ENCODE data around the gene XPNPEP1. TPM values are rescaled to one million over a fixed set of nuclear protein-coding genes. Genes with fewer than 3 reads are reported as not detected.
A peak's percentile ranks its signal among the peaks of the same experiment; 100 is the strongest.

XPNPEP1 gene
- total RNA-seq, 1 experiment from 2014 or later: 65.4 TPM

- TF ChIP-seq EZH2 (IDR thresholded peaks at IDR 0.05; ENCODE audit: borderline replicate concordance, low read depth, low read length, poor library complexity, severe bottlenecking): no peak
- no peak for TF ChIP-seq CTCF (conservative IDR thresholded peaks at IDR 0.05; ENCODE audit: low read depth, low read length)
- CTCF ChIA-PET: no interaction called here
Measured at GRCh38 chr10:109914966-109915365, 8.3 kb downstream of the XPNPEP1 start.

DNA sequence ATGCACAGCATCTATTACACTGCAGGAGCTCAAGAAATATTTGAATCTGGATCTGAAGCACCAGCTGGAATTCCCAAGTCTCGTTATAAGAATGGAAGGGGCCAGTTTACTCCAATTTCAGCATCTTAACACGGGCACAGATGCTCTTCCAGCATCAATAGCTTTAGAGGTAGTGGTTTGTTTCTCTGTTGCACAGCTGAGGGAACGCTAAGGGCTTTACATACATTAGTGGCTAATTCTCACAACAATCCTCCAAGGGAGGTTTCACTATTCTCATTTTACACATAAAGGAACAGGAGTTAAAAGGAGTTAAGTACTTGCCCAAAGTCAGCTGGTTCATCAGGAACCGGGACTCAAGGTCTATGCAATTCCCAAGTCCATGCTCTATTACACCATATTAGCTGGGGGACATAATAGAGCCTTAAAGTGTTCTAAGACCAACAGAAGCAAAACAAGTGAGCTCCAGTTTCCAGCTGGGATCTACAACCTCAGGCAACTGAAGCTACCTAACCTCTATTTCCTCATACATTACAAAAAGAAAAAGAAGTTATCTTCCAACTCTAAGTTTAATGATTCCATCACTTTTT, 9.9 kb downstream of the XPNPEP1 start:
- ChIA-PET CTCF (no interaction called here), POLR2A (ENCODE audit: low non-redundant PET) (no interaction called here)
- TF ChIP-seq EZH2 (IDR thresholded peaks at IDR 0.05; ENCODE audit: borderline replicate concordance, low read depth, low read length, poor library complexity, severe bottlenecking): no peak
- TF ChIP-seq CTCF (conservative IDR thresholded peaks at IDR 0.05; ENCODE audit: low read depth, low read length): no peak
- Histone ChIP-seq H3K36me3 (ENCODE audit: insufficient read depth, low read length, poor library complexity, severe bottlenecking) (no peaks in the 10 kb centered on the region), H3K4me3 (ENCODE audit: low read depth, low read length, poor library complexity, severe bottlenecking) (no peak overlapping the region), H3K27me3 (replicated peaks; ENCODE audit: insufficient read depth, low read depth, low read length, poor library complexity) (no peaks in the 10 kb centered on the region), H3K27ac (ENCODE audit: low read depth, low read length, poor library complexity, severe bottlenecking) (no peak overlapping the region), H3K9me3 (ENCODE audit: low read depth, low read length, poor library complexity, severe bottlenecking) (no peaks in the 10 kb centered on the region), H3K4me1 (ENCODE audit: insufficient read depth, low read length, poor library complexity, severe bottlenecking) (peaks cover 4% of the 10 kb centered on the region)
- BruUV-seq (replicated peaks): no TSS peak
- no peak for DNase-seq (ENCODE audit: low spot score)
- intact Hi-C loops (cut with micrococcal nuclease; ENCODE audit: unreplicated experiment): no loop called here

More at GRCh38 chr10:109914966-109915365, 8.3 kb downstream of the XPNPEP1 start:
- no TSS peak for BruUV-seq (replicated peaks)
- Histone ChIP-seq H3K4me3 (ENCODE audit: low read depth, low read length, poor library complexity, severe bottlenecking) (no peak overlapping the region), H3K9me3 (ENCODE audit: low read depth, low read length, poor library complexity, severe bottlenecking) (no peaks in the 10 kb centered on the region), H3K27me3 (replicated peaks; ENCODE audit: insufficient read depth, low read depth, low read length, poor library complexity) (no peaks in the 10 kb centered on the region), H3K36me3 (ENCODE audit: insufficient read depth, low read length, poor library complexity, severe bottlenecking) (no peaks in the 10 kb centered on the region), H3K27ac (ENCODE audit: low read depth, low read length, poor library complexity, severe bottlenecking) (no peak overlapping the region), H3K4me1 (ENCODE audit: insufficient read depth, low read length, poor library complexity, severe bottlenecking) (peaks cover 4% of the 10 kb centered on the region)
- DNase-seq (ENCODE audit: low spot score): peak; percentile 36
- intact Hi-C loops (cut with micrococcal nuclease; ENCODE audit: unreplicated experiment): no loop called here
- POLR2A ChIA-PET (ENCODE audit: low non-redundant PET): no interaction called here

GRCh38 chr10:109912335-109913281, 10.7 kb downstream of the XPNPEP1 start:
- peaks cover 4% of the 10 kb centered on the region for H3K4me1 ChIP-seq (ENCODE audit: insufficient read depth, low read length, poor library complexity, severe bottlenecking)
- intact Hi-C loops (cut with micrococcal nuclease; ENCODE audit: unreplicated experiment): no loop called here
- POLR2A ChIA-PET (ENCODE audit: low non-redundant PET): no interaction called here
- CTCF ChIA-PET: no interaction called here
- H3K27ac ChIP-seq (ENCODE audit: low read depth, low read length, poor library complexity, severe bottlenecking): no peak overlapping the region
- no TSS peak for BruUV-seq (replicated peaks)
- no peaks in the 10 kb centered on the region for H3K27me3 ChIP-seq (replicated peaks; ENCODE audit: insufficient read depth, low read depth, low read length, poor library complexity)
- no peak overlapping the region for H3K4me3 ChIP-seq (ENCODE audit: low read depth, low read length, poor library complexity, severe bottlenecking)
- no peaks in the 10 kb centered on the region for H3K36me3 ChIP-seq (ENCODE audit: insufficient read depth, low read length, poor library complexity, severe bottlenecking)
- no peaks in the 10 kb centered on the region for H3K9me3 ChIP-seq (ENCODE audit: low read depth, low read length, poor library complexity, severe bottlenecking)
- no peak for DNase-seq (ENCODE audit: low spot score)
- no peak for TF ChIP-seq EZH2 (IDR thresholded peaks at IDR 0.05; ENCODE audit: borderline replicate concordance, low read depth, low read length, poor library complexity, severe bottlenecking)
- no peak for TF ChIP-seq CTCF (conservative IDR thresholded peaks at IDR 0.05; ENCODE audit: low read depth, low read length)
